SJCRH30 (cell line): Measurements from ENCODE around the gene ACVR2B. TPM values are rescaled to one million over a fixed set of nuclear protein-coding genes. Genes with fewer than 3 reads are reported as not detected.

Source experiments
- DNase-seq, 2 experiments: peaks; one replicate each; pipeline ENCODE4 v3.0.0-alpha.2; 2015 to 2020
- H3K27ac ChIP-seq: fragments of 250-450 bp; sonication (Bioruptor Pico); 2 replicates; pipeline ENCODE4 v1.5.1; 2020; ENCODE audit warnings: mild to moderate bottlenecking, moderate library complexity
- H3K27me3 ChIP-seq: fragments of 250-450 bp; sonication (Bioruptor Pico); 2 replicates; pipeline ENCODE4 v1.5.1; 2020; ENCODE audit warnings: mild to moderate bottlenecking, moderate library complexity
- H3K36me3 ChIP-seq: fragments of 250-450 bp; sonication (Bioruptor Pico); 2 replicates; pipeline ENCODE4 v1.5.1; 2020; ENCODE audit warnings: mild to moderate bottlenecking, moderate library complexity
- H3K4me1 ChIP-seq: fragments of 250-450 bp; sonication (Bioruptor Pico); 2 replicates; pipeline ENCODE4 v1.5.1; 2020; ENCODE audit warnings: mild to moderate bottlenecking, moderate library complexity
- H3K4me3 ChIP-seq: fragments of 250-450 bp; sonication (Bioruptor Pico); 2 replicates; pipeline ENCODE4 v1.5.1; 2020; ENCODE audit warnings: mild to moderate bottlenecking, moderate library complexity
- H3K9me3 ChIP-seq: fragments of 250-450 bp; sonication (Bioruptor Pico); replicated peaks from 2 replicates; pipeline ENCODE4 v1.5.1; 2020; ENCODE audit warnings: mild to moderate bottlenecking, moderate library complexity
- total RNA-seq: library from RNA; depleted of rRNA; stranded (reverse); fragments of >200 nt; shearing (Covaris generic); gene quantifications from 2 replicates; pipeline ENCODE4 v1.2.3, GENCODE V29; 2014

The ACVR2B gene
- total RNA-seq, 1 experiment from 2014 or later = 29.1 TPM

- Histone ChIP-seq H3K9me3 (no peaks in the 10 kb centered on the region), H3K27me3 (no peaks in the 10 kb centered on the region), H3K27ac (no peak overlapping the region), H3K4me1 (no peaks in the 10 kb centered on the region), H3K4me3 (no peak overlapping the region), H3K36me3 (no peaks in the 10 kb centered on the region)
- DNase-seq = no peak
Observed at GRCh38 chr3:38490281-38491030, 36.8 kb downstream of the ACVR2B start.

DNA sequence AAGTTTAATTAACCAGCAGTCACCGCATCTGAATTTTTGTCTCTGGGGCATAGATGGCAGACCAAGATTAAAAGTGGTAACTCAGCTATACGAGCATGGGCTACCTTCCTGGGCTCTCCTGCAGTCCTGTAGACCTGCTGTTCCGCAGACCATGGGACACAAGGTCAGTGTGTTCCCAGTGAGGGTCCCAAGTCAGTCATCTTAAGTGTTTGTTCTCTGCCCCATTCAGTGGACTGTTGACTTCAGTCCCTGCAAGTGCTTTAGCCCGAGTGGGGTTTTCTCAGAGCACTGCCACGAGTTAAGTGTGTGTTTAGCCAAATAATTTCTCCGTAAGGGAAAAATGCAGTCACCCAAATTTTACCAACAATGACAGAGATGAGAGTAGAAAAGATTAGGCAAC lies 37.5 kb downstream of the ACVR2B start:
- no peak overlapping the region for H3K27ac ChIP-seq
- H3K4me1 ChIP-seq = no peaks in the 10 kb centered on the region
- H3K36me3 ChIP-seq = no peaks in the 10 kb centered on the region
- H3K9me3 ChIP-seq = no peaks in the 10 kb centered on the region
- no peaks in the 10 kb centered on the region for H3K27me3 ChIP-seq
- DNase-seq = no peak
- H3K4me3 ChIP-seq = no peak overlapping the region

GRCh38 chr3:38493031-38493430 lies 39.3 kb downstream of the ACVR2B start:
- H3K27me3 ChIP-seq = no peaks in the 10 kb centered on the region
- H3K36me3 ChIP-seq = no peaks in the 10 kb centered on the region
- no peak for DNase-seq
- no peak overlapping the region for H3K27ac ChIP-seq
- H3K9me3 ChIP-seq = no peaks in the 10 kb centered on the region
- no peaks in the 10 kb centered on the region for H3K4me1 ChIP-seq
- no peak overlapping the region for H3K4me3 ChIP-seq

DNA sequence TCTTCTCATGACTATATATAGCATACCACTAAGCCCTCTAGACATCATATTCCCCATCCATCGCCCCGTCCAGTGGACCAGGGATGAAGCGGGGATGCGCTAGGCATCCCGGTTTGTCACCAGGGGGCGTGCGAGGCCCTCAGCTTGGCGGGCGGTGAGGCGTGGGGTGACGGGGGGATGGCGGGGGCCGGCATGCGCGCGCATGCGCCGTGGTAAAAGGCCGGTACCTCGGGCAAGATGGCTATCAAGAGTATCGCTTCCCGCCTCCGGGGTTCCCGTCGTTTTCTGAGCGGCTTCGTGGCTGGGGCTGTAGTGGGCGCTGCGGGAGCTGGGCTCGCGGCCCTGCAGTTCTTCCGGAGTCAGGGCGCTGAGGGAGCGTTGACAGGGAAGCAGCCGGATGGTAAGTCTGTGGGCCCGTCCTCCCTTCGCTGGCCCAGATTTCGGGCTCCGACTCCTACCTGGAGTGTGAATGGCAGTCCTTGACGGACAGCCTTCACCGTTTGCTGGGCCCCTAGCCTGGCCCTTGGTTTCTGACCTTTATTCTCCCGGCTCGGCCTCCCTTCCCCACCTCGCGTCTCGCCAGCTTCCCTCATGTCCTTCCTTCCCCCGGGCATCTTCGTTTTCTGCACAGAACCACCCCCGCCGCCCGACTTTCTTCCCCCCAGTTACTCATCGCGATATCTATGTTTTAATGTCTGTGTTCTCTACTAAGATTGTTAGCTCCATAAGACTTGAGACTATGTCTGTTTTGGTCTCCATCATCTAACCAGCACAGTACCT lies 42.6 kb downstream of the ACVR2B start, which contains the start of gene EXOG:
Gene EXOG (plus strand): TSS at position 210 of the 780 bp plus-strand sequence. CDS start 28 bp downstream, at position 238.
- Histone ChIP-seq H3K27ac (peak within 1 kb of the TSS; percentile 48; the same call in 1 of the 2 replicates), H3K27me3 (no peaks in the 10 kb centered on the region), H3K36me3 (no peaks in the 10 kb centered on the region), H3K4me1 (no peaks in the 10 kb centered on the region), H3K9me3 (no peaks in the 10 kb centered on the region), H3K4me3 (peak within 1 kb of the TSS; percentile 69)
- DNase-seq = peak; percentile 91 to 93

DNA sequence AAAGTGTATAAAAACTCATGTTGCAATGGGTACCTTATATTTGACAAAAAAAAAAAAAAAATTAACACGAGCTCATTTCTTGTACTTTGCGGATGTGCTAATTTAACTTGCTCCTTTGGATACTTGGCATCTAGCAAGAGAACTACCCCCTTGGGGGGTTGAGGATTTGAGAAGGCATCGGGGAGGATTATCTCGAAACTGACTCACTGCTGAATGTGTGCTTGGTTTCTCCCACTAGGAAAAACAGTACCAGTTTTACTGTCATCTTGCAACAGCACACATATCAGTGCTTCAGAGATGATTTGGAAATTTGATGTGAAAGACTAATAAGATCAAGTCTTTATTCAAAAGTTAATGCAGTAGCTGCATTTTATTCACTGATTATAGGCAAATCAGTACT lies 43.3 kb downstream of the ACVR2B start:
- Histone ChIP-seq H3K27me3 (no peaks in the 10 kb centered on the region), H3K27ac (no peak overlapping the region; the same call in 1 of the 2 replicates), H3K36me3 (no peaks in the 10 kb centered on the region), H3K4me3 (peak overlapping the region; percentile 69), H3K4me1 (no peaks in the 10 kb centered on the region), H3K9me3 (no peaks in the 10 kb centered on the region)
- DNase-seq = peak in 1 of 2 experiments; percentile 43

GRCh38 chr3:38500688-38501417 lies 47.2 kb downstream of the ACVR2B start:
- Histone ChIP-seq H3K36me3 (no peaks in the 10 kb centered on the region), H3K9me3 (no peaks in the 10 kb centered on the region), H3K27ac (no peak overlapping the region), H3K4me3 (no peak overlapping the region), H3K27me3 (no peaks in the 10 kb centered on the region), H3K4me1 (no peaks in the 10 kb centered on the region)
- DNase-seq = no peak

DNA sequence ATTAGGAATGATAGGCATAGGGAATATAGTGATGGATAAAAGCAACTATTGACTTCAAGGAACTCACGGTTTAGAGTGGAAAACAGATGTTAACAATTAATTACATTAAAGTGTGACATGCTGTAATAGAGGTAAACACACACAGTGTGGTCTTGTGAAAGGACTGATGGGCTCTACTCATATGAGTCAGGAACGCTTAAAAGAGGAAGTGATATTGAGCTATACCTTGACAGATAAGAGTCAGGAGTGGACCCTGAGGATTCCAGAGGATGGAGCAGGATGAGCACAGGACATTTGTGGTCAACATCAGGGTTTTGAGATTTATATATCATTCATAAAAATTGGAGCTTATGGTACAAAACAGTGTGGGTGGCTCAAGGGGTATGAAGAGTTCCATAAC lies 53.4 kb downstream of the ACVR2B start:
- Histone ChIP-seq H3K27me3 (no peaks in the 10 kb centered on the region), H3K4me3 (no peak overlapping the region), H3K36me3 (no peaks in the 10 kb centered on the region; the same call in 1 of the 2 replicates), H3K4me1 (no peaks in the 10 kb centered on the region), H3K9me3 (no peaks in the 10 kb centered on the region), H3K27ac (no peak overlapping the region)
- peak in 1 of 2 experiments; percentile 17 for DNase-seq

DNA sequence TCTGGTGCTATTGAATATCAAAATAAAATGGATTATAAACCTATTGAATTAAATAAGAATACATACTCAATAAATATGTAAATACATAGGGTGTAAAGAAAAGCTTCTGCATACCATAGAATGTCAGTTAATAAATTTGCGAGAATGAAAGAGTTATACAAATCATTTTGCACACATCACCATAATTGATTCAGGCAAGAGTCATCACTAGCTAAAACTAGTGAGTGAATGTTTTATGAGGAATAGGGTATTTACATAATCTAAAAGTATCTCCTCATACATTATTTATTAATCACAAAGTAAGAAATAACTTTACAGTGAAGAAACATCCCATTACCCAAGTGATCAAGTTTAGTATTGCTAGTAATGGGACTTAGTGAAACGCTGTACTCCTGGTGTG lies 56.0 kb downstream of the ACVR2B start:
- no peaks in the 10 kb centered on the region for H3K4me1 ChIP-seq
- no peaks in the 10 kb centered on the region for H3K27me3 ChIP-seq
- no peaks in the 10 kb centered on the region; the same call in 1 of the 2 replicates for H3K36me3 ChIP-seq
- H3K4me3 ChIP-seq = no peak overlapping the region
- no peaks in the 10 kb centered on the region for H3K9me3 ChIP-seq
- no peak overlapping the region for H3K27ac ChIP-seq
- DNase-seq = no peak

DNA sequence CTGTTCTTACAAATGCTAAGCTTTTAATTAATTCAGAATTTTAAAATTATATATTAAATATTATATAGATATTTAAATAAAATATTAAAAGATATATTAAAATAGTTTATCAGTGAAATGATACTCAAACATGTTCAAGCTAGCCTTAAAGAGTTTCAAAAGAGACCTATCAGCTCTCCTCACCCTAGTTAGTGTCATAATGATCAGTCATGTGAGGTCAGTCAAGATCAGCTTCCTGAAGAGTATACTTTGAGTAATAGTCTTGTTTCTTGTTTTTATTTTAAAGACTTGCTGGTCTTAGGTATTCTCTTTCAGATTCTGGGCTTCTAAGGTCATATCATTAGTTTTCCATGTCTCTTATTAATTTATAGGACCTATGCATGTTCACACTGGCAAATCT lies 56.9 kb downstream of the ACVR2B start:
- Histone ChIP-seq H3K4me1 (no peaks in the 10 kb centered on the region), H3K4me3 (no peak overlapping the region), H3K36me3 (no peaks in the 10 kb centered on the region; the same call in 1 of the 2 replicates), H3K27ac (no peak overlapping the region), H3K9me3 (no peaks in the 10 kb centered on the region), H3K27me3 (no peaks in the 10 kb centered on the region)
- DNase-seq = no peak

- Histone ChIP-seq H3K27ac (no peak overlapping the region), H3K9me3 (no peaks in the 10 kb centered on the region), H3K27me3 (no peaks in the 10 kb centered on the region), H3K4me1 (no peaks in the 10 kb centered on the region), H3K4me3 (no peak overlapping the region), H3K36me3 (no peaks in the 10 kb centered on the region; the same call in 1 of the 2 replicates)
- DNase-seq = no peak
Observed at GRCh38 chr3:38511546-38511945, 57.9 kb downstream of the ACVR2B start.

DNA sequence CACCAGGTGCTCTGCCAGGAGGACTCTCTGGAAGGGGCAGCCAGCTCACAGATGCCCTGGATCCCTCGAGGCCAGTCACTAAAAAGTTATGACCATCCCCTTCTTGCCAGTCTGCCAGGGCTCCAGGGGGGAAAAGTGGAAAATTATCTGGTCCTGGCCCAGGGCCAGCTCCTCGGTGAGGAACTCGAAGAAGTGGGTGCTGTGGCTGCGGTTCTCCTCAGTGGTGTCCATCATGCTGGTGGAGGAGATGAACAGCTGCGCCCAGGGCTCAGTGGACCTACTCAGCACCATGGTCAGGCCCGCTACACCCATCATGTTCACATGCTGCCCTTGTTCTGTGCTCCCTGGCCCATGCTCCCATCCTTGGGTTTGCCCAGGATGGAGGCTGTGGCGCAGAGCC lies 61.7 kb downstream of the ACVR2B start:
- no peaks in the 10 kb centered on the region for H3K4me1 ChIP-seq
- no peaks in the 10 kb centered on the region for H3K9me3 ChIP-seq
- no peak overlapping the region for H3K4me3 ChIP-seq
- no peak overlapping the region for H3K27ac ChIP-seq
- no peaks in the 10 kb centered on the region for H3K27me3 ChIP-seq
- DNase-seq = no peak
- H3K36me3 ChIP-seq = no peaks in the 10 kb centered on the region; the same call in 1 of the 2 replicates

- Histone ChIP-seq H3K9me3 (no peaks in the 10 kb centered on the region), H3K36me3 (no peaks in the 10 kb centered on the region; the same call in 1 of the 2 replicates), H3K27ac (no peak overlapping the region), H3K4me3 (no peak overlapping the region), H3K27me3 (no peaks in the 10 kb centered on the region), H3K4me1 (no peaks in the 10 kb centered on the region)
- no peak for DNase-seq
Observed at GRCh38 chr3:38516669-38517068, 63.0 kb downstream of the ACVR2B start.

- no peaks in the 10 kb centered on the region for H3K36me3 ChIP-seq
- no peaks in the 10 kb centered on the region for H3K27me3 ChIP-seq
- no peaks in the 10 kb centered on the region for H3K4me1 ChIP-seq
- no peak overlapping the region for H3K27ac ChIP-seq
- no peak for DNase-seq
- H3K4me3 ChIP-seq = no peak overlapping the region
- H3K9me3 ChIP-seq = no peaks in the 10 kb centered on the region
Observed at GRCh38 chr3:38519000-38519399, 65.3 kb downstream of the ACVR2B start.

- Histone ChIP-seq H3K4me3 (no peak overlapping the region), H3K36me3 (no peaks in the 10 kb centered on the region; the same call in 1 of the 2 replicates), H3K9me3 (no peaks in the 10 kb centered on the region), H3K27ac (no peak overlapping the region), H3K27me3 (no peaks in the 10 kb centered on the region), H3K4me1 (no peaks in the 10 kb centered on the region)
- no peak for DNase-seq
Observed at GRCh38 chr3:38519651-38520050, 66.0 kb downstream of the ACVR2B start.
